Body of pancreas (tissue), 4 donors: ENCODE measurements around the gene PRSS1.

Source experiments
- CTCF ChIP-seq, 7 experiments: fragments of 450-650 bp in 4 of 7; fragments of 200-600 bp in 3 of 7; sonication (generic) in 3 of 7; IDR thresholded peaks; one replicate each; pipeline ENCODE4 v1.5.1; 2016 to 2019; ENCODE audit warnings: antibody characterized with exemption in 7 of 7
- POLR2A ChIP-seq, 3 donors: fragments of 450-650 bp; IDR thresholded peaks; one replicate each; pipeline ENCODE4 v1.6.1; 2016; ENCODE audit warnings: antibody characterized with exemption in 3 of 3, mild to moderate bottlenecking in 2 of 3

GRCh38 chr7:142760071-142760642, 10.9 kb downstream of the PRSS1 start:
- TF ChIP-seq CTCF (IDR thresholded peaks at IDR 0.05) (no peak), POLR2A (IDR thresholded peaks at IDR 0.05) (peak; percentile 69 to 98 (median 96))
